NK-92 (cell line): ENCODE measurements around the gene PTK6.
"Not testable (repeated sequence)": the region's sequence is repeated elsewhere in the genome, so short reads cannot be mapped to it uniquely, and the experiment has no call there.

Experiments used
- DNase-seq: peaks from one replicate; lab custom pipeline; 2025; ENCODE audit not compliant: unreplicated experiment; lab: John Stamatoyannopoulos, UW

The PTK6 gene

GRCh38 chr20:63559485-63560332 lies 22.5 kb upstream of the PTK6 start:
- not testable (repeated sequence) for DNase-seq

DNA sequence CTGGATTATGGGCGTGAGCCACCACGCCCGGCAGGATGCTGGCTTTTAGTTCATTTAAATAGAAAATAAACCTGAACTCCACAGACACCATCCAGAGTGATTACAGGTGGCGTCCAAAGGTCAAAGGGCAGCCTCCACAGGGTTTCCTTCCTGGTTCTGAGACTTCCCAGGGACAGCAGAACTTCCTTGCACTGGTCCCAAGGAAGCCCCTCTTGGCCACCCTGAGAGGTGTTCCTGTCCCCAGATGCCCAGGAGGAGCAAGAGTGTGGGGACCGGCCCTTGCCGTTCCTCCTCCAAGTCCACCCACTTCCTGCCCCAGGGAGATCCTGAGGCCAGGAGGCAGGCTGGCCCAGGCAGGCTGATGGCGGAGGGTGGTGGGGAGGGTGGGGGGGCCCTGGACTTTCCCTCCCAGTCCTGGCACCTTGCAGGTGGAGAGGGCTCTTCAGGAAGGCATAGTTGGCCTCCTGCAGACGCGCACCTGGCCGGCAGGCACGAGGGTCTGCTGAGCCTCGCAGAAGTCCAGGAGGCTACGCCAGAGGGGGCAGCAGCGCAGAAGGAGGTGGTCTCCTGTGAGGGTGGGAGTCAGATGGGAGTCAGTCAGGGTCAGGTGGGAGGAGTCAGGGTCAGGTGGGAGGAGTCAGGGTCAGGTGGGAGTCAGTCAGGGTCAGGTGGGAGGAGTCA lies 21.8 kb upstream of the PTK6 start:
- DNase-seq, result no peak

DNA sequence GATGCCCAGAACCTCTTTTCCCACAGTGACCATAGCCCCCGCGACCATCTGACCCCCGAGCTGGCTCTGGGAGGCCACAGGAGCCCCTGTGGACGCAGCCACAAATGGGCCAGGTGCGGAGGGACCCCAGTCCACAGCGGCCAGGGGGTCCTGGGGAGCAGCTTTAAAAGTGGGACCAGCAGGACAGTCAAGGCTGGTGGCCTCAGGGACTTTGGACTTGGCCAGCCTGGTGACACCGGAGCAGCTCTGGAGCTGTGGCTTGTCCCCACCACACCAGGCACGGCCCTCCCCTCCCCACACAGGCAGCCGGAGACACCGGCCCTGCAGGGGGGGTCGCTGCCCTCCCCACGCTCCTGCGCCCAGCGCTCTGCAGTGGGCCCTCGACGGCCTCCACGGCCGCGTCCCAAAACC lies 20.3 kb upstream of the PTK6 start:
- DNase-seq, result no peak

GRCh38 chr20:63556873-63557478 lies 19.8 kb upstream of the PTK6 start:
- DNase-seq, result no peak

DNA sequence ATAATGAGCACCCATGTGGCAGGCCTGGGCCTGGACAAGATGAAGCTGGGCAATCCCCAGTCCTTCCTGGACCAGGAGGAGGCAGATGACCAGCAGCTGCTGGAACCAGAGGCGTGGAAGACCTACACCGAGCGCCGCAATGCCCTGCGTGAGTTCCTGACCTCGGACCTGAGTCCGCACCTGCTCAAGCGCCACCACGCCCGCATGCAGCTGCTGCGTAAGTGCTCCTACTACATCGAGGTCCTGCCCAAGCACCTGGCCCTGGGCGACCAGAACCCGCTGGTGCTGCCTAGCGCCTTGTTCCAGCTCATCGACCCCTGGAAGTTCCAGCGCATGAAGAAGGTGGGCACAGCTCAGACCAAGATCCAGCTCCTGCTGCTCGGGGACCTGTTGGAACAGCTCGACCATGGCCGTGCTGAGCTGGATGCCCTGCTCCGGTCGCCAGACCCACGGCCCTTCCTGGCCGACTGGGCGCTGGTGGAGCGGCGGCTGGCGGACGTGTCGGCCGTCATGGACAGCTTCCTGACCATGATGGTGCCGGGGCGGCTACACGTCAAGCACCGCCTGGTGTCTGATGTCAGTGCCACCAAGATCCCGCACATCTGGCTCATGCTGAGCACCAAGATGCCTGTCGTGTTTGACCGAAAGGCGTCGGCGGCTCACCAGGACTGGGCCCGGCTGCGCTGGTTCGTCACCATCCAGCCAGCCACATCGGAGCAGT lies 18.6 kb upstream of the PTK6 start:
- DNase-seq, result no peak

- no peak for DNase-seq
Measured at GRCh38 chr20:63554361-63555278, 17.4 kb upstream of the PTK6 start.

GRCh38 chr20:63553933-63554290 lies 16.7 kb upstream of the PTK6 start, which contains the start of gene FNDC11:
TSS of gene FNDC11 (plus strand) at chr20:63554159. CDS start at chr20:63555664, 1,505 bp downstream.
- no peak for DNase-seq

GRCh38 chr20:63553251-63553932 lies 16.2 kb upstream of the PTK6 start:
- peak; percentile 63 for DNase-seq

GRCh38 chr20:63552481-63553249 lies 15.5 kb upstream of the PTK6 start:
- DNase-seq, result no peak

DNA sequence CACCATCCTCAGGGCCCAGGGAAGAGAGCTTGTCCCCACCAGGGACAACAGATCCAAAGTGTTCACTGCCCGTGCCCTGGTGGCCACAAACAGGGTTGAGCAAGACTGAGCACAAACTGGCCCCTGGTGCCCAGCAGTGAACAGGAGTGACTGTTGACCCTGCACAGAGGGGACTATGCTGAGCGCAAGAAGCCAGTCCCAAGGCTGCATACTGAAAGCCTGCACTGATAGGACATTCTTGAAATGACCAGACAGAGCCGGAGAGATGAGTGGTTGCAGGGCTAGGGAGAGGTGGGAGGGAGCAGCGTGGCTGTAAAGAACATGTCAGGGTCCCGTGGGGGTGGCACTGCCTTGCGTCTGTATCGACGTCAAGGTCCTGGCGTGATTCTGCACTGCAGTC lies 13.9 kb upstream of the PTK6 start:
- no peak for DNase-seq

- no peak for DNase-seq
Measured at GRCh38 chr20:63549679-63550282, 12.6 kb upstream of the PTK6 start.

- DNase-seq, result no peak
Measured at GRCh38 chr20:63549019-63549418, 11.8 kb upstream of the PTK6 start.

- DNase-seq, result no peak
Measured at GRCh38 chr20:63548542-63548941, 11.4 kb upstream of the PTK6 start.

DNA sequence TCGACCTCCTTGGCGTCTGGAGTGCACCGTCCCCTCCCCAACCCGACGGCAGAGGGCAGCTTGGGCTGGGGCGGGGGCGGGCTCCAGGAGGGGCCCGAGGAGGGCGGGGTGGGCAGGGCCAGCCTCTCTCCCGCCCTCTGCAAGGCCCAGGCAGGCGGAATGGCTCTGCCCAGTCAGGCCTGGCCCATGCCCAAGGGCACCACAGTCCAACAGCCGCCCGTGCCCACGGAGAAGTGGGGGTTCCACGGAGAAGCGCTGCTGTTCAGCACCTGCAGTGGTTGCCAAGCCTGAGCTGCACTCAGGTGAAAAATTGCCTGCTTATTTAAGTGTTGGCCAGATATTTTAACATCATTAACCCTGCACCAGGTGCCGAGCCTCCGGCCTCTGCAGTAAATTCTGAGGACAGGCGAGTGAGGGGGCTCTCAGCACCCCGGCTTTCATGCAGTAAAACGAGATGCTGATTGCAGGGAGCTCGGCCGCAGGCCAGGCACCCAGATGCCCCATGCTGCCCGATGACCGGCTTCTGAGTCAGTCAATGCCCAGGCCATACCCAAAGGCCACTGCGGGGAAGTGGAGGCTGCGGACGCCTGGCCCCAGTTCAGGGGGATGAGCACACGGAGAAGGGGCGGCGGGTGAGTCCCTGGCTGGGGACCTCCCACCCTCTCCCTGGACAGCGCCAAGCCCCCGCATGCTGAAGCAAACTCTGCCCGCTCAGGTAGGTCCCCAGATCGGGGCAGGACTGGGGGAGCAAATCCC lies 10.7 kb upstream of the PTK6 start, which contains the start of gene SRMS:
TSS of gene SRMS (minus strand) at position 25 of the 756 bp plus-strand sequence. CDS start 286 bp downstream, outside the sequence.
- DNase-seq, result no peak

DNA sequence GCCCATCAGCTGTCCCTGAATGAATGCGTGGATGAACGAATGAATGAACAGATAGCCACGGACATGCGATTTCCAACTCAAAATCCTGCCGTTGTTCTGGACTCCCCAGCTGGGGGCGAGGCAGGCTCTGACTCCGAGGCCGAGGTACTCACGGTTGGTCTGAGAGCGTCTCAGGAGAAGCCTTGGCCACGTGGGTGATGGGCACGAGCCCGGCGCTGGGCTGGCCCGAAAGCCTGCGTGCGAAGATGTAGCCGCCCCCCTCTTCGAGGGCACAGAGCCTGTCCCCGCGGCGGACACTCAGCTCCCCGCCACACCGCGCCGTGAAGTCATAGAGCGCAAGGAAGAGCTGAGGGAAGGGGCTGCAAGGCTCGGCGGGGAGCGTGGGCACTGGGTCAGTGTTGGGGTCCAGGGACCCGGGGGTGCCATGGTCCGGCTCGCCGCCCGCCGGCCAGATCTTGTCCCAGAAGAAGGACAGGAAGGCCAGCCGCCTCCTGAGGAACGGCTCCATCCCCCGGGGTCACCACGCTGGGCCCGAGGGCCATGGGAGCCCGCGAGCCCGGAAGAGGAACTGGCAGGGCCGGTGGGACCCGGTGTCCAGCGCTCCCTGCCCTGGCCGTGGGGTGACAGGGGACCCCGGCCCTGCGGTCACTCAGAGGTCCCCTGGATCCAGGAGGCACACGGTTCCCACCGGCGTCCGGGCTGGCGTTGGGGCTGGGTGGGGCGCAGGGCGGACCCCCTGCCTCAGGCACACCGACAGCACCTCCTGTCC lies 10.0 kb upstream of the PTK6 start:
- DNase-seq, result no peak

- DNase-seq, result no peak
Measured at GRCh38 chr20:63546256-63546955, 9.2 kb upstream of the PTK6 start.
